HCT116 (cell line): ENCODE measurements around the gene SPTBN1. TPM values are rescaled to one million over a fixed set of nuclear protein-coding genes. Genes with fewer than 3 reads are reported as not detected.

Experiments
- ATAC-seq: fragments of 200-7000 bp; cut with Tn5 transposase; 2 replicates; pipeline ENCODE4 v1.9.1; 2020; ENCODE audit warnings: mild to moderate bottlenecking, moderate library complexity
- BruUV-seq: library from RNA; stranded (reverse); fragments of 400-500 nt; replicated peaks from 2 replicates; lab custom pipeline; 2021; lab: Mats Ljungman, UMichigan
- CTCF ChIA-PET: fragments of 300-600 bp; sonication (Branson Sonifier 250); formaldehyde crosslinking; loops from one replicate; lab custom pipeline; 2021; ENCODE audit warnings: antibody characterized with exemption; lab: Charles Lee
- POLR2A ChIA-PET: fragments of 300-600, 350-600 bp; sonication (Branson Sonifier 250); formaldehyde crosslinking; loops from one replicate; lab custom pipeline; 2021; ENCODE audit warnings: antibody characterized with exemption; lab: Charles Lee
- RAD21 ChIA-PET, 2 experiments: fragments of 300-600 bp; sonication (Branson Sonifier 250); formaldehyde crosslinking; loops; one replicate each; lab custom pipeline; 2023; ENCODE audit warnings: low total read pairs in 2 of 2; ENCODE audit not compliant: uncharacterized antibody in 2 of 2, unreplicated experiment in 2 of 2, low non-redundant PET in 1 of 2; lab: Charles Lee
- DNase-seq: peaks from one replicate; pipeline ENCODE4 v3.0.0-alpha.2; 2010; ENCODE audit warnings: low read depth, low spot score
- H2AFZ ChIP-seq: fragments of 200-600 bp; shearing (Covaris generic), sonication (generic); 2 replicates; pipeline ENCODE4 v1.6.1; 2017; ENCODE audit warnings: low read depth, mixed run types, mixed read lengths, antibody characterized with exemption, low read length; ENCODE audit not compliant: poor library complexity, severe bottlenecking
- H3K27ac ChIP-seq: 2 replicates; pipeline ENCODE4 v1.5.1; 2012; ENCODE audit warnings: low read depth, low read length
- H3K27me3 ChIP-seq: fragments of 200-600 bp; sonication (generic); 2 replicates; pipeline ENCODE4 v1.6.1; 2016; ENCODE audit warnings: mixed run types, low read length, mixed read lengths; ENCODE audit not compliant: insufficient read depth
- H3K36me3 ChIP-seq, 2 experiments: fragments of 200-500 bp in 1 of 2; fragments of 200-600 bp in 1 of 2; sonication (Bioruptor generic) in 1 of 2; sonication (generic) in 1 of 2; 2 replicates each; pipeline versions ENCODE4 v1.5.1 to v1.6.1; 2014 to 2016; ENCODE audit warnings: low read length in 2 of 2, inconsistent platforms in 1 of 2, mixed read lengths in 1 of 2, mixed run types in 1 of 2; ENCODE audit not compliant: insufficient read depth in 2 of 2, control insufficient read depth in 1 of 2
- H3K4me1 ChIP-seq, 2 experiments: fragments of 200-600 bp in 1 of 2; sonication (generic) in 1 of 2; 2 replicates each; pipeline versions ENCODE4 v1.5.1 to v1.6.1; 2012 to 2017; ENCODE audit warnings: low read length in 2 of 2, inconsistent platforms in 1 of 2, mild to moderate bottlenecking in 1 of 2, mixed read lengths in 1 of 2, mixed run types in 1 of 2, moderate library complexity in 1 of 2; ENCODE audit not compliant: insufficient read depth in 2 of 2, control insufficient read depth in 1 of 2
- H3K4me2 ChIP-seq: fragments of 200-600 bp; sonication (generic); 2 replicates; pipeline ENCODE4 v1.6.1; 2017; ENCODE audit warnings: mixed run types, low read length, mixed read lengths
- H3K4me3 ChIP-seq, 2 experiments: fragments of 200-600 bp in 1 of 2; sonication (generic) in 1 of 2; replicated peaks in 1 of 2; 2 replicates each; pipeline ENCODE4 v1.5.1; 2011 to 2016; ENCODE audit warnings: low read length in 2 of 2, control low read depth in 1 of 2, low read depth in 1 of 2, mild to moderate bottlenecking in 1 of 2, mixed read lengths in 1 of 2, mixed run types in 1 of 2
- H3K79me2 ChIP-seq: fragments of 200-600 bp; sonication (generic); 2 replicates; pipeline ENCODE4 v1.6.1; 2017; ENCODE audit warnings: mild to moderate bottlenecking, mixed run types, low read length, moderate library complexity, mixed read lengths; ENCODE audit not compliant: insufficient read depth
- H3K9ac ChIP-seq: fragments of 200-600 bp; sonication (generic); 2 replicates; pipeline ENCODE4 v1.6.1; 2016; ENCODE audit warnings: low read length, mixed read lengths
- H3K9me2 ChIP-seq: fragments of 200-600 bp; sonication (generic), shearing (Covaris generic); 2 replicates; pipeline ENCODE4 v1.6.1; 2017; ENCODE audit warnings: mixed run types, mild to moderate bottlenecking, moderate library complexity; ENCODE audit not compliant: insufficient read depth
- H3K9me3 ChIP-seq, 2 experiments: fragments of 200-500 bp in 1 of 2; fragments of 200-600 bp in 1 of 2; sonication (Bioruptor generic) in 1 of 2; sonication (generic) in 1 of 2; 2 replicates each; pipeline ENCODE4 v1.6.1; 2014 to 2017; ENCODE audit warnings: low read length in 2 of 2, mixed read lengths in 2 of 2, inconsistent platforms in 1 of 2, low read depth in 1 of 2, mild to moderate bottlenecking in 1 of 2, mixed run types in 1 of 2, moderate library complexity in 1 of 2; ENCODE audit not compliant: control insufficient read depth in 1 of 2, insufficient read depth in 1 of 2
- H4K20me1 ChIP-seq: fragments of 200-600 bp; sonication (generic), shearing (Covaris generic); 2 replicates; pipeline ENCODE4 v1.6.1; 2017; ENCODE audit warnings: mixed run types, mild to moderate bottlenecking, moderate library complexity; ENCODE audit not compliant: insufficient read depth
- ATF3 ChIP-seq: IDR thresholded peaks from 2 replicates; pipeline ENCODE4 v1.6.1; 2012
- CEBPB ChIP-seq: IDR thresholded peaks from 2 replicates; pipeline ENCODE4 v1.6.1; 2012; ENCODE audit warnings: low read depth
- CTCF ChIP-seq, 3 experiments: fragments of 200-600 bp in 1 of 3; sonication (generic) in 1 of 3; IDR thresholded peaks in 2 of 3; conservative IDR thresholded peaks in 1 of 3; 2 replicates each; pipeline ENCODE4 v1.5.1; 2012 to 2017; ENCODE audit warnings: low read depth in 2 of 3, low read length in 2 of 3, antibody characterized with exemption in 1 of 3, borderline replicate concordance in 1 of 3, control low read depth in 1 of 3, mild to moderate bottlenecking in 1 of 3, mixed read lengths in 1 of 3, mixed run types in 1 of 3, moderate library complexity in 1 of 3; ENCODE audit not compliant: insufficient read depth in 1 of 3
- EGR1 ChIP-seq: IDR thresholded peaks from 2 replicates; pipeline ENCODE4 v1.6.1; 2012; ENCODE audit warnings: low read depth
- ELF1 ChIP-seq: IDR thresholded peaks from 2 replicates; pipeline ENCODE4 v1.6.1; 2012; ENCODE audit warnings: low read depth, borderline replicate concordance
- EZH2 ChIP-seq: fragments of 200-600 bp; sonication (generic); IDR thresholded peaks from 2 replicates; pipeline ENCODE4 v1.6.1; 2017; ENCODE audit warnings: antibody characterized with exemption, mixed run types
- EZH2phosphoT487 ChIP-seq: fragments of 200-600 bp; IDR thresholded peaks from 2 replicates; pipeline ENCODE4 v1.6.1; 2018; ENCODE audit warnings: antibody characterized with exemption, borderline replicate concordance
- FOSL1 ChIP-seq: IDR thresholded peaks from 2 replicates; pipeline ENCODE4 v1.6.1; 2012; ENCODE audit warnings: low read depth
- JUND ChIP-seq: IDR thresholded peaks from 2 replicates; pipeline ENCODE4 v1.6.1; 2012
- POLR2A ChIP-seq: IDR thresholded peaks from 2 replicates; pipeline ENCODE4 v1.7.0; 2011; ENCODE audit warnings: borderline replicate concordance; ENCODE audit not compliant: insufficient read depth, insufficient read length; ENCODE audit errors: extremely low read depth
- POLR2AphosphoS5 ChIP-seq: IDR thresholded peaks from 2 replicates; pipeline ENCODE4 v1.6.1; 2011; ENCODE audit warnings: mild to moderate bottlenecking, low read depth, low read length, moderate library complexity
- RAD21 ChIP-seq: IDR thresholded peaks from 2 replicates; pipeline ENCODE4 v1.6.1; 2012; ENCODE audit warnings: low read depth, mild to moderate bottlenecking
- SIN3A ChIP-seq: IDR thresholded peaks from 2 replicates; pipeline ENCODE4 v1.6.1; 2012; ENCODE audit warnings: low read depth
- TCF7L2 ChIP-seq: IDR thresholded peaks from 2 replicates; pipeline ENCODE4 v1.7.0; 2011; ENCODE audit warnings: borderline replicate concordance, inconsistent platforms; ENCODE audit not compliant: insufficient read depth, insufficient read length; ENCODE audit errors: extremely low read depth
- YY1 ChIP-seq: IDR thresholded peaks from 2 replicates; pipeline ENCODE4 v1.6.1; 2011; ENCODE audit warnings: low read length, low read depth, moderate library complexity, mild to moderate bottlenecking; ENCODE audit not compliant: insufficient replicate concordance; ENCODE audit errors: extremely low read depth
- ZFX ChIP-seq: fragments of 450-650 bp; IDR thresholded peaks from 2 replicates; pipeline ENCODE4 v1.6.1; 2017
- intact Hi-C: fragments of 100-400 bp; cut with micrococcal nuclease; formaldehyde crosslinking; loops from 2 replicates; pipeline ENCODE4 v1.10.0; 2022
- total RNA-seq: library from RNA; stranded (reverse); gene quantifications from one replicate; pipeline ENCODE4 v1.2.1, GENCODE V29; 2021; ENCODE audit not compliant: unreplicated experiment

The SPTBN1 gene
- total RNA-seq, 1 experiment from 2014 or later: 84.4 TPM

- H3K36me3 ChIP-seq: no peaks in the 10 kb centered on the region
- no peak overlapping the region for H3K4me3 ChIP-seq
- H3K9me3 ChIP-seq: no peaks in the 10 kb centered on the region
- no peak overlapping the region for H3K4me2 ChIP-seq
- CTCF ChIA-PET: no interaction called here
- no peak overlapping the region for H2AFZ ChIP-seq
- H4K20me1 ChIP-seq: peaks cover 4% of the 10 kb centered on the region; the same call in 1 of the 2 replicates
- intact Hi-C loops: no loop called here
- no peak overlapping the region for H3K9ac ChIP-seq
- peaks cover 0 to 5% of the 10 kb centered on the region in 2 experiments; a peak in 2 of 4 replicates for H3K4me1 ChIP-seq
- no peak for DNase-seq
- no peaks in the 10 kb centered on the region for H3K27me3 ChIP-seq
- no peak for ATAC-seq
- no peak for TF ChIP-seq POLR2A
- H3K79me2 ChIP-seq: peaks cover 82% of the 10 kb centered on the region
- POLR2A ChIA-PET: no interaction called here
- RAD21 ChIA-PET: no interaction called here
- no peaks in the 10 kb centered on the region for H3K9me2 ChIP-seq
- H3K27ac ChIP-seq: no peak overlapping the region
- BruUV-seq: no TSS peak
Measured at GRCh38 chr2:54579682-54580620, 123.8 kb downstream of the SPTBN1 start.

GRCh38 chr2:54581326-54582039 is 125.4 kb downstream of the SPTBN1 start:
- CTCF ChIA-PET: no interaction called here
- Histone ChIP-seq H3K4me2 (no peak overlapping the region), H3K79me2 (peaks cover 81% of the 10 kb centered on the region), H3K36me3 (no peaks in the 10 kb centered on the region), H3K4me3 (no peak overlapping the region), H3K9me3 (no peaks in the 10 kb centered on the region), H3K27me3 (no peaks in the 10 kb centered on the region), H3K4me1 (no peaks in the 10 kb centered on the region; a peak in 1 of 4 replicates), H2AFZ (no peak overlapping the region), H3K9me2 (no peaks in the 10 kb centered on the region), H3K9ac (no peak overlapping the region), H4K20me1 (peaks cover 4% of the 10 kb centered on the region; the same call in 1 of the 2 replicates)
- ATAC-seq: no peak
- no TSS peak for BruUV-seq
- RAD21 ChIA-PET: no interaction called here
- no peak for DNase-seq
- POLR2A ChIA-PET: no interaction called here
- TF ChIP-seq RAD21 (no peak), EGR1 (no peak), POLR2AphosphoS5 (no peak), SIN3A (no peak), ZFX (no peak), ELF1 (no peak), TCF7L2 (no peak), CTCF (IDR thresholded peaks at IDR 0.05 in 2 of 3, conservative IDR thresholded peaks at IDR 0.05 in 1 of 3; ENCODE audit: borderline replicate concordance in 1 of 3, insufficient read depth in 1 of 3, low read depth in 2 of 3, low read length in 2 of 3) (no peak), POLR2A (no peak), YY1 (no peak), EZH2 (no peak), ATF3 (no peak), EZH2phosphoT487 (no peak), JUND (no peak), FOSL1 (no peak), CEBPB (no peak)
- TF ChIP-seq, all 23 proteins: peak for 0
- no peak overlapping the region for H3K27ac ChIP-seq
- intact Hi-C loops: no loop called here
